Transverse colon (tissue), 3 donors: ENCODE results near the gene UBR7.

Source experiments
- POLR2A ChIP-seq: fragments of 450-650 bp; IDR thresholded peaks from one replicate; pipeline ENCODE4 v1.6.1; 2016; ENCODE audit warnings: antibody characterized with exemption, mild to moderate bottlenecking, moderate library complexity
- TF ChIP-seq, protein P1 (sequence below), 5 experiments: fragments of 200-600 bp in 3 of 5; fragments of 450-650 bp in 2 of 5; sonication (generic) in 3 of 5; IDR thresholded peaks; 1 replicate in 2 of 5; 2 replicates in 3 of 5; pipeline ENCODE4 v1.5.1; 2016 to 2017; ENCODE audit warnings: antibody characterized with exemption in 5 of 5, inconsistent platforms in 3 of 5, mild to moderate bottlenecking in 2 of 5, moderate library complexity in 1 of 5

DNA sequence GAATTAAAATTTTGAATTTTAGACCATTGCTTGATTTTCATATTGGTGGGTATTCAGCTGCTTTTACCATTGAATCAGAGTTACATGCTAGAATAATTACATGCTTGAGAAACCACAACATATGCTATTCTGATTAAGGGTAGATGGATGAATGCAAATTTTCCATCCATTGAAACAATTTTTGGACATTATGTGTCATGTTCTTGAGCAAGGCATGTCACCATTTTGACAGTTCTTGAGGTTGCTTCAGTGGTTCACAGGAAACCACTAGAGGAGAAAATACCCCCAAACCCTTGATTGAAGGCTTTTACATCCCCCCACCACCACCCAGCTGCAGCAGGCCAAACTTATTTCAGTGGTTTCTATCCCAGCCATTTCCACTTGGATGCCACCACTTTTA lies 13.5 kb downstream of the UBR7 start:
- TF ChIP-seq, protein P1, sequence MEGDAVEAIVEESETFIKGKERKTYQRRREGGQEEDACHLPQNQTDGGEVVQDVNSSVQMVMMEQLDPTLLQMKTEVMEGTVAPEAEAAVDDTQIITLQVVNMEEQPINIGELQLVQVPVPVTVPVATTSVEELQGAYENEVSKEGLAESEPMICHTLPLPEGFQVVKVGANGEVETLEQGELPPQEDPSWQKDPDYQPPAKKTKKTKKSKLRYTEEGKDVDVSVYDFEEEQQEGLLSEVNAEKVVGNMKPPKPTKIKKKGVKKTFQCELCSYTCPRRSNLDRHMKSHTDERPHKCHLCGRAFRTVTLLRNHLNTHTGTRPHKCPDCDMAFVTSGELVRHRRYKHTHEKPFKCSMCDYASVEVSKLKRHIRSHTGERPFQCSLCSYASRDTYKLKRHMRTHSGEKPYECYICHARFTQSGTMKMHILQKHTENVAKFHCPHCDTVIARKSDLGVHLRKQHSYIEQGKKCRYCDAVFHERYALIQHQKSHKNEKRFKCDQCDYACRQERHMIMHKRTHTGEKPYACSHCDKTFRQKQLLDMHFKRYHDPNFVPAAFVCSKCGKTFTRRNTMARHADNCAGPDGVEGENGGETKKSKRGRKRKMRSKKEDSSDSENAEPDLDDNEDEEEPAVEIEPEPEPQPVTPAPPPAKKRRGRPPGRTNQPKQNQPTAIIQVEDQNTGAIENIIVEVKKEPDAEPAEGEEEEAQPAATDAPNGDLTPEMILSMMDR (IDR thresholded peaks at IDR 0.05): no peak
- TF ChIP-seq POLR2A: no peak
